Measurements from ENCODE around the gene ADCY9.

The ADCY9 gene

GRCh38 chr16:3995001-3995400, 121.2 kb downstream of the ADCY9 start:
- Histone ChIP-seq H3K27ac (replicated peaks) (no peak overlapping the region), H3K4me3 (replicated peaks; ENCODE audit: insufficient read depth, low read length) (no peak overlapping the region), H3K27me3 (ENCODE audit: insufficient read depth, poor library complexity, severe bottlenecking) (no peaks in the 10 kb centered on the region)
- no peak for DNase-seq (ENCODE audit: low read depth in 1 of 2, low spot score in 1 of 2)
- no peak for TF ChIP-seq REST (IDR thresholded peaks at IDR 0.05; ENCODE audit: insufficient replicate concordance, low read depth)
- TF ChIP-seq POLR2AphosphoS5 (IDR thresholded peaks at IDR 0.05; ENCODE audit: low read depth): no peak
- TF ChIP-seq SPI1 (IDR thresholded peaks at IDR 0.05; ENCODE audit: borderline replicate concordance, low read depth): no peak
- TF ChIP-seq CTCF (IDR thresholded peaks at IDR 0.05; ENCODE audit: insufficient read depth, low read length): no peak
- TF ChIP-seq GABPA (IDR thresholded peaks at IDR 0.05; ENCODE audit: low read depth): no peak

GRCh38 chr16:3993052-3993785, 123.0 kb downstream of the ADCY9 start:
- TF ChIP-seq SPI1 (IDR thresholded peaks at IDR 0.05; ENCODE audit: borderline replicate concordance, low read depth) (no peak), GABPA (IDR thresholded peaks at IDR 0.05; ENCODE audit: low read depth) (no peak), REST (IDR thresholded peaks at IDR 0.05; ENCODE audit: insufficient replicate concordance, low read depth) (no peak), POLR2AphosphoS5 (IDR thresholded peaks at IDR 0.05; ENCODE audit: low read depth) (no peak), CTCF (IDR thresholded peaks at IDR 0.05; ENCODE audit: insufficient read depth, low read length) (no peak)
- Histone ChIP-seq H3K4me3 (replicated peaks; ENCODE audit: insufficient read depth, low read length) (no peak overlapping the region), H3K27ac (replicated peaks) (no peak overlapping the region), H3K27me3 (ENCODE audit: insufficient read depth, poor library complexity, severe bottlenecking) (no peaks in the 10 kb centered on the region)
- DNase-seq (ENCODE audit: low read depth in 1 of 2, low spot score in 1 of 2): no peak

- Histone ChIP-seq H3K27me3 (ENCODE audit: insufficient read depth, poor library complexity, severe bottlenecking) (no peaks in the 10 kb centered on the region), H3K4me3 (replicated peaks; ENCODE audit: insufficient read depth, low read length) (no peak overlapping the region), H3K27ac (replicated peaks) (no peak overlapping the region)
- DNase-seq (ENCODE audit: low read depth in 1 of 2, low spot score in 1 of 2): no peak
- no peak for TF ChIP-seq POLR2AphosphoS5 (IDR thresholded peaks at IDR 0.05; ENCODE audit: low read depth)
- no peak for TF ChIP-seq SPI1 (IDR thresholded peaks at IDR 0.05; ENCODE audit: borderline replicate concordance, low read depth)
- TF ChIP-seq REST (IDR thresholded peaks at IDR 0.05; ENCODE audit: insufficient replicate concordance, low read depth): no peak
- TF ChIP-seq CTCF (IDR thresholded peaks at IDR 0.05; ENCODE audit: insufficient read depth, low read length): no peak
- TF ChIP-seq GABPA (IDR thresholded peaks at IDR 0.05; ENCODE audit: low read depth): no peak
These were observed 123.8 kb downstream of the ADCY9 start for GRCh38 chr16:3992297-3993051.
